Caco-2 (cell line): Measurements from ENCODE around the gene PTPN14. TPM values are rescaled to one million over a fixed set of nuclear protein-coding genes. Genes with fewer than 3 reads are reported as not detected.

ENCODE experiments used
- BruUV-seq: library from RNA; stranded (reverse); fragments of 400-500 nt; replicated peaks from 2 replicates; lab custom pipeline; 2021; lab: Mats Ljungman, UMichigan
- CTCF ChIA-PET: fragments of 300-600 bp; sonication (Branson Sonifier 250); formaldehyde crosslinking; loops from one replicate; lab custom pipeline; 2022; ENCODE audit warnings: antibody characterized with exemption; lab: Charles Lee
- POLR2A ChIA-PET: fragments of 300-600 bp; sonication (Branson Sonifier 250); formaldehyde crosslinking; loops from one replicate; lab custom pipeline; 2022; ENCODE audit warnings: antibody characterized with exemption; lab: Charles Lee
- DNase-seq, 2 experiments: peaks; one replicate each; pipeline versions ENCODE4 v3.0.0 to v3.0.0-alpha.2; 2020 to 2022
- H3K27me3 ChIP-seq: replicated peaks from 2 replicates; pipeline ENCODE4 v1.6.0; 2011; ENCODE audit warnings: low read length; ENCODE audit not compliant: control insufficient read depth, insufficient read depth
- H3K36me3 ChIP-seq: 2 replicates; pipeline ENCODE4 v1.5.1; 2011; ENCODE audit warnings: low read length; ENCODE audit not compliant: control insufficient read depth, insufficient read depth
- H3K4me1 ChIP-seq: fragments of 250-450 bp; sonication (Bioruptor Pico); 2 replicates; pipeline ENCODE4 v1.5.1; 2020; ENCODE audit warnings: mild to moderate bottlenecking
- H3K4me3 ChIP-seq: 2 replicates; pipeline ENCODE4 v1.5.1; 2011; ENCODE audit warnings: low read depth, mild to moderate bottlenecking, control low read depth, low read length
- H3K9me3 ChIP-seq: fragments of 250-450 bp; sonication (Bioruptor Pico); 2 replicates; pipeline ENCODE4 v1.5.1; 2020; ENCODE audit warnings: mild to moderate bottlenecking, moderate library complexity
- H3K27ac Mint-ChIP-seq: one replicate; pipeline ENCODE4 v1.8.0; 2022; ENCODE audit warnings: mixed read lengths; ENCODE audit not compliant: unreplicated experiment
- H3K27me3 Mint-ChIP-seq: one replicate; pipeline ENCODE4 v1.8.0; 2022; ENCODE audit warnings: mixed read lengths; ENCODE audit not compliant: insufficient read depth, unreplicated experiment
- H3K36me3 Mint-ChIP-seq: one replicate; pipeline ENCODE4 v1.8.0; 2022; ENCODE audit warnings: mild to moderate bottlenecking, mixed read lengths; ENCODE audit not compliant: insufficient read depth, unreplicated experiment
- H3K4me1 Mint-ChIP-seq: one replicate; pipeline ENCODE4 v1.8.0; 2022; ENCODE audit warnings: low read depth, mixed read lengths; ENCODE audit not compliant: unreplicated experiment
- H3K4me3 Mint-ChIP-seq: one replicate; pipeline ENCODE4 v1.8.0; 2022; ENCODE audit warnings: mild to moderate bottlenecking, moderate library complexity, mixed read lengths; ENCODE audit not compliant: unreplicated experiment
- H3K9me3 Mint-ChIP-seq: one replicate; pipeline ENCODE4 v1.8.0; 2022; ENCODE audit warnings: mixed read lengths; ENCODE audit not compliant: unreplicated experiment
- intact Hi-C: fragments of 100-400 bp; cut with micrococcal nuclease; formaldehyde crosslinking; loops from one replicate; pipeline ENCODE4 v1.10.0; 2022; ENCODE audit not compliant: unreplicated experiment
- total RNA-seq: library from RNA; stranded (reverse); gene quantifications from 2 replicates; pipeline ENCODE4 v1.2.3, GENCODE V29; 2022
- TF ChIP-seq, protein P1 (sequence below), 2 experiments: fragments of 200-600 bp in 1 of 2; IDR thresholded peaks; 1 replicate in 1 of 2; 2 replicates in 1 of 2; pipeline versions ENCODE4 v1.5.1 to v1.8.0; 2011 to 2022; ENCODE audit warnings: antibody characterized with exemption in 1 of 2, control low read depth in 1 of 2, inconsistent platforms in 1 of 2, low read depth in 1 of 2, low read length in 1 of 2, mild to moderate bottlenecking in 1 of 2, moderate library complexity in 1 of 2; ENCODE audit not compliant: insufficient read depth in 1 of 2, severe bottlenecking in 1 of 2, unreplicated experiment in 1 of 2

Gene PTPN14
- total RNA-seq, 1 experiment from 2014 or later: 103 TPM

DNA sequence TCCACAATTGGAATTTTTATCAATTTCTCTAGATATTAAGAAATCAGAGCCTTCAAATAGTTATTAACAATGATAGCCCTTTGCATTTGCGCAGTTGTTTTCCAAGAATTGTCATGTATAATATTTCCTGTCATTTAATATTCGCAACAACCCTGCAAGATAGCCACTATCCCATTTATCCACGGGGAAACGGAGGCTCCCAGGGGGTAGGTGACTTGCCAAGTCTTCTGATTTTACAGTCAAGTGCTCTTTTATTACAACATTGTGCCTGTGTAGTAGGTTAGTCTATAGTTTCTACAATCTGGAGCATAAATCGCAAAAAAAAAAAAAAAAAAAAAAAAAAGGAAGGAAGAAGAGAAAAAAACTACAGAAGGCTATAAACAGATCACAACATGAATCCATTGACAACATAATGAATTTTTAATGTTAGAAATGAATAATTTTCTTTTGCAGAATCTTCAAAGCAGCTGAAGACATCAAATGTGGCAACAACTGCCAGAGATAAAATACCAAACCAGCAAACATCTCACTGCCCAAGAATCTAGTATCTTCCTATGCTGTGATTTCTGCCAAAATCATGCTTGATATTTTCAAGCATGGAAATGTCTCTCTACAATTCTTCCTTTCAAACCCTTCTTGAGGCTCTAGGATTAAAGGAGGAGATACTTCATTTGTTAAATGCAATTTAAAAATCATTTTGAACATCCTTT is 125.5 kb downstream of the PTPN14 start:
- DNase-seq: no peak
- Mint-ChIP-seq H3K27me3 (no peaks in the 10 kb centered on the region), H3K4me3 (no peak overlapping the region), H3K27ac (no peak overlapping the region), H3K36me3 (peaks cover 82% of the 10 kb centered on the region), H3K9me3 (peaks cover 7% of the 10 kb centered on the region), H3K4me1 (peaks cover 51% of the 10 kb centered on the region)
- peaks cover 14% of the 10 kb centered on the region for H3K4me1 ChIP-seq
- no peak overlapping the region for H3K4me3 ChIP-seq
- CTCF ChIA-PET: no interaction called here
- BruUV-seq: no TSS peak
- TF ChIP-seq, protein P1, sequence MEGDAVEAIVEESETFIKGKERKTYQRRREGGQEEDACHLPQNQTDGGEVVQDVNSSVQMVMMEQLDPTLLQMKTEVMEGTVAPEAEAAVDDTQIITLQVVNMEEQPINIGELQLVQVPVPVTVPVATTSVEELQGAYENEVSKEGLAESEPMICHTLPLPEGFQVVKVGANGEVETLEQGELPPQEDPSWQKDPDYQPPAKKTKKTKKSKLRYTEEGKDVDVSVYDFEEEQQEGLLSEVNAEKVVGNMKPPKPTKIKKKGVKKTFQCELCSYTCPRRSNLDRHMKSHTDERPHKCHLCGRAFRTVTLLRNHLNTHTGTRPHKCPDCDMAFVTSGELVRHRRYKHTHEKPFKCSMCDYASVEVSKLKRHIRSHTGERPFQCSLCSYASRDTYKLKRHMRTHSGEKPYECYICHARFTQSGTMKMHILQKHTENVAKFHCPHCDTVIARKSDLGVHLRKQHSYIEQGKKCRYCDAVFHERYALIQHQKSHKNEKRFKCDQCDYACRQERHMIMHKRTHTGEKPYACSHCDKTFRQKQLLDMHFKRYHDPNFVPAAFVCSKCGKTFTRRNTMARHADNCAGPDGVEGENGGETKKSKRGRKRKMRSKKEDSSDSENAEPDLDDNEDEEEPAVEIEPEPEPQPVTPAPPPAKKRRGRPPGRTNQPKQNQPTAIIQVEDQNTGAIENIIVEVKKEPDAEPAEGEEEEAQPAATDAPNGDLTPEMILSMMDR (IDR thresholded peaks at IDR 0.05; ENCODE audit: insufficient read depth in 1 of 2, low read depth in 1 of 2, low read length in 1 of 2, severe bottlenecking in 1 of 2, unreplicated experiment in 1 of 2): no peak
- H3K9me3 ChIP-seq: no peaks in the 10 kb centered on the region
- POLR2A ChIA-PET: interaction anchor here (0.7 kb wide), 1 partner anchor 892 kb away, joined by 13 read pairs; no protein-coding TSS in a partner anchor
- no peaks in the 10 kb centered on the region; the same call in 1 of the 2 replicates for H3K36me3 ChIP-seq
- H3K27me3 ChIP-seq: no peaks in the 10 kb centered on the region
- intact Hi-C loops: no loop called here

DNA sequence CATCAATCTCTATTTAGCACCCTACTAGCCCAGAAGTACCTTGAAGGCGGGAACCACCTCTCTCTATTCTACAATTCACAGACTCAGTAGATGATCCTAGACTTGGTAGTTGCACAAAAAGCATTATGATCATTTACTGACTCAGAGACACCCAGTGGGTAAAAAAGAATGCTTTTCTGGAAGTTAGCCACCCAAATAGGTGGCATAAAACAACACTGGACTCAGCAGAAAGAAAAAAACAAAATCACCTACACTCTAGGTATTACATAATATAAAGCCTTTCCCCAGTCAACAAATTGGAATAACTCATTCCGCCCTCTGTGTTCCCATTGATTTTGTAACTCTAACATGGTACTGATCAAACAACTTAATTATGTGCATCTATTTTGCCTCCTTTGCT is 126.3 kb downstream of the PTPN14 start:
- no peaks in the 10 kb centered on the region for H3K27me3 Mint-ChIP-seq
- DNase-seq: no peak
- H3K4me3 Mint-ChIP-seq: no peak overlapping the region
- Histone ChIP-seq H3K4me1 (peaks cover 17% of the 10 kb centered on the region), H3K27me3 (no peaks in the 10 kb centered on the region), H3K36me3 (no peaks in the 10 kb centered on the region; the same call in 1 of the 2 replicates), H3K9me3 (no peaks in the 10 kb centered on the region), H3K4me3 (no peak overlapping the region)
- POLR2A ChIA-PET: no interaction called here
- peaks cover 10% of the 10 kb centered on the region for H3K9me3 Mint-ChIP-seq
- CTCF ChIA-PET: no interaction called here
- TF ChIP-seq, protein P1 (IDR thresholded peaks at IDR 0.05; ENCODE audit: insufficient read depth in 1 of 2, low read depth in 1 of 2, low read length in 1 of 2, severe bottlenecking in 1 of 2, unreplicated experiment in 1 of 2): no peak
- intact Hi-C loops: no loop called here
- peaks cover 76% of the 10 kb centered on the region for H3K36me3 Mint-ChIP-seq
- peaks cover 48% of the 10 kb centered on the region for H3K4me1 Mint-ChIP-seq
- H3K27ac Mint-ChIP-seq: peak overlapping the region; percentile 21
- BruUV-seq: no TSS peak

DNA sequence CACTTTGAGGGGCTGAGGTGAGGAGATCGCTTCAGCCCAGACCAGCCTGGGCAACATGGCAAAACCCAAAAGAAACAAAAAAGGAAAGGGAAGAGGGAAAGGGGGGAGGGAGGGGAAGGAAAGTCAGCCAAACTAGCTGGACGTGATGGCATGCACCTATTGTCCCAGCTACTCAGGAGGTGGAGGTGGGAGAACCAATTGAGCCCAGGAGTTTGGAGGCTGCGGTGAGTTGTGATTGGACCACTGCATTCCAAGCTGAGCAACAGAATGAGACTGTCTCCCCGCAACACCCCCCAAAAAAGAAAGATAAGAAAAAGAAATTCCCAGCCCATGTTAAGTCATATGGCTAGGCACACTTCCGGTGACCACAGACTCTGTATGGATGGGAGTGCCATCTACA is 128.4 kb downstream of the PTPN14 start:
- Mint-ChIP-seq H3K9me3 (peaks cover 10% of the 10 kb centered on the region), H3K27ac (peak overlapping the region; percentile 70), H3K4me1 (peaks cover 51% of the 10 kb centered on the region), H3K4me3 (no peak overlapping the region), H3K36me3 (peaks cover 71% of the 10 kb centered on the region), H3K27me3 (no peaks in the 10 kb centered on the region)
- Histone ChIP-seq H3K27me3 (no peaks in the 10 kb centered on the region), H3K4me1 (peaks cover 32% of the 10 kb centered on the region), H3K4me3 (no peak overlapping the region), H3K36me3 (no peaks in the 10 kb centered on the region; the same call in 1 of the 2 replicates), H3K9me3 (no peaks in the 10 kb centered on the region)
- intact Hi-C loops: no loop called here
- no peak for DNase-seq
- CTCF ChIA-PET: no interaction called here
- no TSS peak for BruUV-seq
- POLR2A ChIA-PET: no interaction called here
- TF ChIP-seq, protein P1 (IDR thresholded peaks at IDR 0.05; ENCODE audit: insufficient read depth in 1 of 2, low read depth in 1 of 2, low read length in 1 of 2, severe bottlenecking in 1 of 2, unreplicated experiment in 1 of 2): no peak
